ENCODE results near the gene STYXL1.

Gene STYXL1

GRCh38 chr7:76072243-76073148, 24.7 kb upstream of the STYXL1 start:
- TF ChIP-seq CTCF (IDR thresholded peaks at IDR 0.05) = no peak
- H3K27ac ChIP-seq = no peak overlapping the region

GRCh38 chr7:76071316-76072242, 23.8 kb upstream of the STYXL1 start:
- no peak for DNase-seq (ENCODE audit: low spot score)
- no peak overlapping the region for H3K4me3 ChIP-seq
- TF ChIP-seq CTCF (IDR thresholded peaks at IDR 0.05) = no peak
- peak overlapping the region in 1 of 2 donors; percentile 11 for H3K27ac ChIP-seq

More at GRCh38 chr7:76072243-76073148, 24.7 kb upstream of the STYXL1 start:
- no peak for DNase-seq (ENCODE audit: low spot score)
- no peak overlapping the region for H3K4me3 ChIP-seq

- DNase-seq (ENCODE audit: low spot score) = no peak
- Histone ChIP-seq H3K4me3 (no peak overlapping the region), H3K27ac (no peak overlapping the region)
- TF ChIP-seq CTCF (IDR thresholded peaks at IDR 0.05) = no peak
These were observed 21.4 kb upstream of the STYXL1 start for GRCh38 chr7:76069238-76069638.

- no peak for DNase-seq (ENCODE audit: low spot score)
- no peak overlapping the region for H3K27ac ChIP-seq
- no peak overlapping the region for H3K4me3 ChIP-seq
- TF ChIP-seq CTCF (IDR thresholded peaks at IDR 0.05) = no peak
These were observed 19.1 kb upstream of the STYXL1 start for GRCh38 chr7:76066716-76067503.

GRCh38 chr7:76065016-76065612, 17.3 kb upstream of the STYXL1 start:
- H3K27ac ChIP-seq = no peak overlapping the region
- DNase-seq (ENCODE audit: low spot score) = no peak
- no peak for TF ChIP-seq CTCF (IDR thresholded peaks at IDR 0.05)
- no peak overlapping the region for H3K4me3 ChIP-seq

All from coronary artery (tissue), 2 donors.